ENCODE data around the gene CDH4. TPM values are rescaled to one million over a fixed set of nuclear protein-coding genes. Genes with fewer than 3 reads are reported as not detected.

CDH4 gene
- total and polyA plus RNA-seq, 2 donors (not counting 1 experiment from before 2014, with no cell fraction given): not detected

DNA sequence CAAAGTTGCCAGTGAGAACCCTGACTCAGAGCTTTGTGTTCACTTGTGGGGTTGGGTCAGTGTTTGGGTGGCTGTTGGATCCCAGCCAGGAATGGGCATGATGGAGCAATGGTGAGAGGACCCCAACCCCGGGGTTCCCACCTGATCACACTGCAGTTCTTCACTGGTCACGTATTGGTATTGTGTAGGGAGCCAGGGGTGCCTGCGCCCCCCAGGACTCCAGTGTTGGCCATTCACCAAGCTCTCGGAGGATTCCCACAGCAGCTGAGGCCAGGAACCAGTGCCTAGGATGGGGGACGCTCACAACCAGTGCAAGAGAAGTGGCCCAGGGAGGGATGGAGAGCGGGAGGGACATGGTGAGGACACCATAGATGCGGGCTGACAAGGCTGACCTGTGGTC, 207.2 kb downstream of the CDH4 start:
- Histone ChIP-seq H3K36me3 (replicated peaks in 1 of 2; ENCODE audit: control extremely low read depth in 1 of 2, control insufficient read depth in 1 of 2, extremely low read depth in 1 of 2, insufficient read depth in 2 of 2, low read length in 1 of 2) (no peaks in the 10 kb centered on the region), H4K20me1 (ENCODE audit: control insufficient read depth, insufficient read depth, low read length, poor library complexity, severe bottlenecking) (no peaks in the 10 kb centered on the region), H3K27ac (ENCODE audit: low read length in 2 of 2) (no peak overlapping the region), H3K27me3 (replicated peaks in 1 of 4; ENCODE audit: control extremely low read depth in 1 of 4, control insufficient read depth in 3 of 4, insufficient read depth in 4 of 4, low read length in 3 of 4) (no peaks in the 10 kb centered on the region), H3K4me1 (ENCODE audit: control insufficient read depth in 2 of 2, insufficient read depth in 2 of 2, low read length in 2 of 2) (no peaks in the 10 kb centered on the region), H2AFZ (ENCODE audit: insufficient read depth, low read depth, low read length, poor library complexity, severe bottlenecking) (no peak overlapping the region), H3K79me2 (ENCODE audit: control insufficient read depth, insufficient read depth, low read length) (no peaks in the 10 kb centered on the region), H3K4me3 (ENCODE audit: control extremely low read depth in 1 of 5, extremely low read depth in 1 of 5, insufficient read depth in 1 of 5, low read depth in 2 of 5, low read length in 4 of 5) (no peak overlapping the region), H3K9ac (ENCODE audit: low read length) (no peak overlapping the region), H3K9me3 (ENCODE audit: control extremely low read depth in 1 of 3, control insufficient read depth in 2 of 3, insufficient read depth in 1 of 3, low read length in 2 of 3) (peaks cover 0 to 42% (median 0%) of the 10 kb centered on the region in 3 donors), H3K4me2 (replicated peaks; ENCODE audit: low read depth, low read length, poor library complexity, severe bottlenecking) (no peak overlapping the region)
- no peaks in the 10 kb centered on the region for H3K4me1 Mint-ChIP-seq
- DNase-seq (no peak), ATAC-seq (ENCODE audit: low read depth) (no peak)
- CTCF ChIA-PET: no interaction called here
- 95% methylated on average over 7 of the region's 7 CpGs for WGBS (ENCODE audit: insufficient coverage)
- H3K9me3 Mint-ChIP-seq (ENCODE audit: insufficient read depth): peaks cover 3% of the 10 kb centered on the region
- no peaks in the 10 kb centered on the region for H3K27me3 Mint-ChIP-seq
- no peak overlapping the region for H3K4me3 Mint-ChIP-seq
- no peak overlapping the region for H3K27ac Mint-ChIP-seq
- intact Hi-C loops (cut with micrococcal nuclease): no loop called here
- TF ChIP-seq EZH2 (IDR thresholded peaks at IDR 0.05; ENCODE audit: borderline replicate concordance, insufficient read depth, low read depth, low read length, poor library complexity, severe bottlenecking) (no peak), CTCF (IDR thresholded peaks at IDR 0.05) (no peak)
- POLR2A ChIA-PET: no interaction called here

GRCh38 chr20:61459705-61460104, 207.6 kb downstream of the CDH4 start:
- no peak overlapping the region for H2AFZ ChIP-seq (ENCODE audit: insufficient read depth, low read depth, low read length, poor library complexity, severe bottlenecking)
- H3K27ac Mint-ChIP-seq: no peak overlapping the region
- no peak overlapping the region for H3K4me3 ChIP-seq (ENCODE audit: control extremely low read depth in 1 of 5, extremely low read depth in 1 of 5, insufficient read depth in 1 of 5, low read depth in 2 of 5, low read length in 4 of 5)
- no peaks in the 10 kb centered on the region for H3K27me3 ChIP-seq (replicated peaks in 1 of 4; ENCODE audit: control extremely low read depth in 1 of 4, control insufficient read depth in 3 of 4, insufficient read depth in 4 of 4, low read length in 3 of 4)
- H3K4me1 Mint-ChIP-seq: no peaks in the 10 kb centered on the region
- DNase-seq (no peak), ATAC-seq (ENCODE audit: low read depth) (no peak)
- POLR2A ChIA-PET: no interaction called here
- H3K4me2 ChIP-seq (replicated peaks; ENCODE audit: low read depth, low read length, poor library complexity, severe bottlenecking): no peak overlapping the region
- TF ChIP-seq EZH2 (IDR thresholded peaks at IDR 0.05; ENCODE audit: borderline replicate concordance, insufficient read depth, low read depth, low read length, poor library complexity, severe bottlenecking) (no peak), CTCF (IDR thresholded peaks at IDR 0.05) (no peak)
- peaks cover 0 to 42% (median 0%) of the 10 kb centered on the region in 3 donors for H3K9me3 ChIP-seq (ENCODE audit: control extremely low read depth in 1 of 3, control insufficient read depth in 2 of 3, insufficient read depth in 1 of 3, low read length in 2 of 3)
- intact Hi-C loops (cut with micrococcal nuclease): no loop called here
- no peak overlapping the region for H3K9ac ChIP-seq (ENCODE audit: low read length)
- 83% methylated on average over 6 of the region's 7 CpGs for WGBS (ENCODE audit: insufficient coverage)
- no peak overlapping the region for H3K4me3 Mint-ChIP-seq
- no peaks in the 10 kb centered on the region for H3K36me3 ChIP-seq (replicated peaks in 1 of 2; ENCODE audit: control extremely low read depth in 1 of 2, control insufficient read depth in 1 of 2, extremely low read depth in 1 of 2, insufficient read depth in 2 of 2, low read length in 1 of 2)
- H3K9me3 Mint-ChIP-seq (ENCODE audit: insufficient read depth): peaks cover 3% of the 10 kb centered on the region
- no peaks in the 10 kb centered on the region for H3K79me2 ChIP-seq (ENCODE audit: control insufficient read depth, insufficient read depth, low read length)
- no peaks in the 10 kb centered on the region for H3K4me1 ChIP-seq (ENCODE audit: control insufficient read depth in 2 of 2, insufficient read depth in 2 of 2, low read length in 2 of 2)
- CTCF ChIA-PET: no interaction called here
- H3K27me3 Mint-ChIP-seq: no peaks in the 10 kb centered on the region
- H4K20me1 ChIP-seq (ENCODE audit: control insufficient read depth, insufficient read depth, low read length, poor library complexity, severe bottlenecking): no peaks in the 10 kb centered on the region
- no peak overlapping the region for H3K27ac ChIP-seq (ENCODE audit: low read length in 2 of 2)

Measured in B cell (primary cell).